SK-N-SH treated with all-trans-retinoic acid at 6 μM for 48 hours (cell line): ENCODE results near the gene TRIM6.

Experiments
- ATAC-seq: fragments of 200-7000 bp; cut with Tn5 transposase; 3 replicates; pipeline ENCODE4 v1.9.1; 2020; ENCODE audit warnings: mild to moderate bottlenecking, moderate library complexity
- BACH2 ChIP-seq: fragments of 250-450 bp; sonication (Bioruptor Pico); IDR thresholded peaks from 2 replicates; pipeline ENCODE4 v1.9.0; 2021; ENCODE audit warnings: mild to moderate bottlenecking, borderline replicate concordance
- CSDC2 ChIP-seq: fragments of 250-450 bp; sonication (Bioruptor Pico); IDR thresholded peaks from 2 replicates; pipeline ENCODE4 v1.5.0; 2020; ENCODE audit warnings: mild to moderate bottlenecking, moderate library complexity
- CSRNP3 ChIP-seq: fragments of 250-450 bp; sonication (Bioruptor Pico); IDR thresholded peaks from 2 replicates; pipeline ENCODE4 v1.5.1; 2021; ENCODE audit warnings: mild to moderate bottlenecking, moderate library complexity
- ESRRG ChIP-seq: fragments of 250-450 bp; sonication (Bioruptor Pico); IDR thresholded peaks from 2 replicates; pipeline ENCODE4 v1.6.1; 2021; ENCODE audit warnings: mild to moderate bottlenecking
- GLIS3 ChIP-seq: fragments of 250-450 bp; sonication (Bioruptor Pico); IDR thresholded peaks from 2 replicates; pipeline ENCODE4 v1.5.0; 2020; ENCODE audit warnings: mild to moderate bottlenecking, moderate library complexity
- ISL1 ChIP-seq: fragments of 250-450 bp; sonication (Bioruptor Pico); IDR thresholded peaks from 2 replicates; pipeline ENCODE4 v2.1.2; 2022; ENCODE audit warnings: mild to moderate bottlenecking, moderate library complexity
- OSR1 ChIP-seq: fragments of 250-450 bp; sonication (Bioruptor Pico); IDR thresholded peaks from 2 replicates; pipeline ENCODE4 v1.8.0; 2022; ENCODE audit warnings: moderate library complexity, mild to moderate bottlenecking, inconsistent platforms
- PATZ1 ChIP-seq: fragments of 250-450 bp; sonication (Bioruptor Pico); IDR thresholded peaks from 2 replicates; pipeline ENCODE4 v1.8.0; 2020; ENCODE audit warnings: mild to moderate bottlenecking, moderate library complexity, borderline replicate concordance
- PPARA ChIP-seq: fragments of 250-450 bp; sonication (Bioruptor Pico); IDR thresholded peaks from 2 replicates; pipeline ENCODE4 v1.5.0; 2020; ENCODE audit warnings: mild to moderate bottlenecking, borderline replicate concordance
- RARB ChIP-seq: fragments of 250-450 bp; sonication (Bioruptor Pico); IDR thresholded peaks from 2 replicates; pipeline ENCODE4 v1.8.0; 2021; ENCODE audit warnings: mild to moderate bottlenecking, moderate library complexity
- SNAI2 ChIP-seq: fragments of 250-450 bp; sonication (Bioruptor Pico); IDR thresholded peaks from 2 replicates; pipeline ENCODE4 v1.5.0; 2020; ENCODE audit warnings: mild to moderate bottlenecking, moderate library complexity
- TCF4 ChIP-seq: fragments of 250-450 bp; sonication (Bioruptor Pico); IDR thresholded peaks from 2 replicates; pipeline ENCODE4 v1.8.0; 2021; ENCODE audit warnings: mild to moderate bottlenecking, moderate library complexity, borderline replicate concordance
- TOX ChIP-seq: fragments of 250-450 bp; sonication (Bioruptor Pico); IDR thresholded peaks from 2 replicates; pipeline ENCODE4 v1.8.0; 2021; ENCODE audit warnings: mild to moderate bottlenecking, moderate library complexity, borderline replicate concordance
- ZC3H10 ChIP-seq: fragments of 250-450 bp; sonication (Bioruptor Pico); IDR thresholded peaks from 2 replicates; pipeline ENCODE4 v1.5.1; 2021; ENCODE audit warnings: mild to moderate bottlenecking, moderate library complexity
- ZFP3 ChIP-seq: fragments of 250-450 bp; sonication (Bioruptor Pico); IDR thresholded peaks from 2 replicates; pipeline ENCODE4 v1.5.0; 2020; ENCODE audit warnings: mild to moderate bottlenecking, moderate library complexity
- ZFP30 ChIP-seq: fragments of 450-650 bp; formaldehyde crosslinking; IDR thresholded peaks from 2 replicates; pipeline ENCODE4 v1.5.0; 2022; ENCODE audit warnings: mild to moderate bottlenecking, moderate library complexity
- ZNF565 ChIP-seq: fragments of 450-650 bp; formaldehyde crosslinking; conservative IDR thresholded peaks from 2 replicates; pipeline ENCODE4 v1.5.0; 2020; ENCODE audit warnings: low read depth, mild to moderate bottlenecking, moderate library complexity
- ZNF70 ChIP-seq: fragments of 450-650 bp; formaldehyde crosslinking; IDR thresholded peaks from 2 replicates; pipeline ENCODE4 v1.5.0; 2020; ENCODE audit warnings: mild to moderate bottlenecking, moderate library complexity
- ZNF8 ChIP-seq: fragments of 450-650 bp; formaldehyde crosslinking; IDR thresholded peaks from 2 replicates; pipeline ENCODE4 v1.5.0; 2020; ENCODE audit warnings: mild to moderate bottlenecking, moderate library complexity
- TF ChIP-seq, protein P1 (sequence below): fragments of 250-450 bp; sonication (Bioruptor Pico); IDR thresholded peaks from 2 replicates; pipeline ENCODE4 v1.8.0; 2021; ENCODE audit warnings: low read depth, mild to moderate bottlenecking, moderate library complexity, borderline replicate concordance
- TF ChIP-seq, protein P2 (sequence below): fragments of 250-450 bp; sonication (Bioruptor Pico); IDR thresholded peaks from 2 replicates; pipeline ENCODE4 v1.5.0; 2020; ENCODE audit warnings: mild to moderate bottlenecking, moderate library complexity
- TF ChIP-seq, protein P3 (sequence below): fragments of 250-450 bp; sonication (Bioruptor Pico); IDR thresholded peaks from 2 replicates; pipeline ENCODE4 v1.5.1; 2020; ENCODE audit warnings: low read depth, mild to moderate bottlenecking, moderate library complexity

Gene TRIM6

DNA sequence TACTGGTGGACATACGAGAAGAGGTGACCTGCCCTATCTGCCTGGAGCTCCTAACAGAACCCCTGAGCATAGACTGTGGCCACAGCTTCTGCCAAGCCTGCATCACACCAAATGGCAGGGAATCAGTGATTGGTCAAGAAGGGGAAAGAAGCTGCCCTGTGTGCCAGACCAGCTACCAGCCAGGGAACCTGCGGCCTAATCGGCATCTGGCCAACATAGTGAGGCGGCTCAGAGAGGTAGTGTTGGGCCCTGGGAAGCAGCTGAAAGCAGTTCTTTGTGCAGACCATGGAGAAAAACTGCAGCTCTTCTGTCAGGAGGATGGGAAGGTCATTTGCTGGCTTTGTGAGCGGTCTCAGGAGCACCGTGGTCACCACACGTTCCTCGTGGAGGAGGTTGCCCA is 6.9 kb downstream of the TRIM6 start:
- ATAC-seq = no peak
- TF ChIP-seq ZNF70 (CRISPR knock-in tag) (no peak), ZFP30 (no peak), ISL1 (CRISPR knock-in tag) (no peak), TCF4 (CRISPR knock-in tag) (no peak), OSR1 (no peak), SNAI2 (no peak), PPARA (CRISPR knock-in tag) (no peak), ZNF565 (CRISPR knock-in tag) (no peak), RARB (CRISPR knock-in tag) (no peak), CSDC2 (no peak), PATZ1 (CRISPR knock-in tag) (no peak), ESRRG (no peak), BACH2 (CRISPR knock-in tag) (no peak), ZC3H10 (no peak), GLIS3 (CRISPR knock-in tag) (no peak), ZNF8 (no peak)
- TF ChIP-seq, protein P1, sequence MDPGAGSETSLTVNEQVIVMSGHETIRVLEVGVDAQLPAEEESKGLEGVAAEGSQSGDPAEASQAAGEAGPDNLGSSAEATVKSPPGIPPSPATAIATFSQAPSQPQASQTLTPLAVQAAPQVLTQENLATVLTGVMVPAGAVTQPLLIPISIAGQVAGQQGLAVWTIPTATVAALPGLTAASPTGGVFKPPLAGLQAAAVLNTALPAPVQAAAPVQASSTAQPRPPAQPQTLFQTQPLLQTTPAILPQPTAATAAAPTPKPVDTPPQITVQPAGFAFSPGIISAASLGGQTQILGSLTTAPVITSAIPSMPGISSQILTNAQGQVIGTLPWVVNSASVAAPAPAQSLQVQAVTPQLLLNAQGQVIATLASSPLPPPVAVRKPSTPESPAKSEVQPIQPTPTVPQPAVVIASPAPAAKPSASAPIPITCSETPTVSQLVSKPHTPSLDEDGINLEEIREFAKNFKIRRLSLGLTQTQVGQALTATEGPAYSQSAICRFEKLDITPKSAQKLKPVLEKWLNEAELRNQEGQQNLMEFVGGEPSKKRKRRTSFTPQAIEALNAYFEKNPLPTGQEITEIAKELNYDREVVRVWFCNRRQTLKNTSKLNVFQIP (CRISPR knock-in tag) = no peak
- TF ChIP-seq, protein P2, sequence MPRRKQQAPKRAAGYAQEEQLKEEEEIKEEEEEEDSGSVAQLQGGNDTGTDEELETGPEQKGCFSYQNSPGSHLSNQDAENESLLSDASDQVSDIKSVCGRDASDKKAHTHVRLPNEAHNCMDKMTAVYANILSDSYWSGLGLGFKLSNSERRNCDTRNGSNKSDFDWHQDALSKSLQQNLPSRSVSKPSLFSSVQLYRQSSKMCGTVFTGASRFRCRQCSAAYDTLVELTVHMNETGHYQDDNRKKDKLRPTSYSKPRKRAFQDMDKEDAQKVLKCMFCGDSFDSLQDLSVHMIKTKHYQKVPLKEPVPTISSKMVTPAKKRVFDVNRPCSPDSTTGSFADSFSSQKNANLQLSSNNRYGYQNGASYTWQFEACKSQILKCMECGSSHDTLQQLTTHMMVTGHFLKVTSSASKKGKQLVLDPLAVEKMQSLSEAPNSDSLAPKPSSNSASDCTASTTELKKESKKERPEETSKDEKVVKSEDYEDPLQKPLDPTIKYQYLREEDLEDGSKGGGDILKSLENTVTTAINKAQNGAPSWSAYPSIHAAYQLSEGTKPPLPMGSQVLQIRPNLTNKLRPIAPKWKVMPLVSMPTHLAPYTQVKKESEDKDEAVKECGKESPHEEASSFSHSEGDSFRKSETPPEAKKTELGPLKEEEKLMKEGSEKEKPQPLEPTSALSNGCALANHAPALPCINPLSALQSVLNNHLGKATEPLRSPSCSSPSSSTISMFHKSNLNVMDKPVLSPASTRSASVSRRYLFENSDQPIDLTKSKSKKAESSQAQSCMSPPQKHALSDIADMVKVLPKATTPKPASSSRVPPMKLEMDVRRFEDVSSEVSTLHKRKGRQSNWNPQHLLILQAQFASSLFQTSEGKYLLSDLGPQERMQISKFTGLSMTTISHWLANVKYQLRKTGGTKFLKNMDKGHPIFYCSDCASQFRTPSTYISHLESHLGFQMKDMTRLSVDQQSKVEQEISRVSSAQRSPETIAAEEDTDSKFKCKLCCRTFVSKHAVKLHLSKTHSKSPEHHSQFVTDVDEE = no peak
- TF ChIP-seq, protein P3, sequence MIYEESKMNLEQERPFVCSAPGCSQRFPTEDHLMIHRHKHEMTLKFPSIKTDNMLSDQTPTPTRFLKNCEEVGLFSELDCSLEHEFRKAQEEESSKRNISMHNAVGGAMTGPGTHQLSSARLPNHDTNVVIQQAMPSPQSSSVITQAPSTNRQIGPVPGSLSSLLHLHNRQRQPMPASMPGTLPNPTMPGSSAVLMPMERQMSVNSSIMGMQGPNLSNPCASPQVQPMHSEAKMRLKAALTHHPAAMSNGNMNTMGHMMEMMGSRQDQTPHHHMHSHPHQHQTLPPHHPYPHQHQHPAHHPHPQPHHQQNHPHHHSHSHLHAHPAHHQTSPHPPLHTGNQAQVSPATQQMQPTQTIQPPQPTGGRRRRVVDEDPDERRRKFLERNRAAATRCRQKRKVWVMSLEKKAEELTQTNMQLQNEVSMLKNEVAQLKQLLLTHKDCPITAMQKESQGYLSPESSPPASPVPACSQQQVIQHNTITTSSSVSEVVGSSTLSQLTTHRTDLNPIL (CRISPR knock-in tag) = no peak

GRCh38 chr11:5604896-5605295 is 8.5 kb downstream of the TRIM6 start:
- no peak for TF ChIP-seq ZNF8
- TF ChIP-seq ZNF565 (CRISPR knock-in tag) = no peak
- no peak for TF ChIP-seq TOX
- TF ChIP-seq SNAI2 = no peak
- no peak for TF ChIP-seq ZFP3 (CRISPR knock-in tag)
- no peak for TF ChIP-seq PATZ1 (CRISPR knock-in tag)
- TF ChIP-seq ZNF70 (CRISPR knock-in tag) = no peak
- no peak for TF ChIP-seq RARB (CRISPR knock-in tag)
- TF ChIP-seq, protein P1 (CRISPR knock-in tag) = no peak
- TF ChIP-seq, protein P3 (CRISPR knock-in tag) = no peak
- TF ChIP-seq CSDC2 = no peak
- no peak for TF ChIP-seq CSRNP3 (CRISPR knock-in tag)
- ATAC-seq = no peak; the same call in 2 of the 3 replicates
